Caki2 (cell line): ENCODE measurements around the gene EPO. TPM values are rescaled to one million over a fixed set of nuclear protein-coding genes. Genes with fewer than 3 reads are reported as not detected.
"Not testable (repeated sequence)": the region's sequence is repeated elsewhere in the genome, so short reads cannot be mapped to it uniquely, and the experiment has no call there.

Experiments
- DNase-seq: peaks from one replicate; pipeline ENCODE4 v3.0.0-alpha.2; 2015; ENCODE audit warnings: low read depth
- in situ Hi-C: cut with HindIII; loops from 2 replicates; pipeline ENCODE4 v1.10.0; 2016; ENCODE audit warnings: low sequenced_read_pairs, low pct_unique_long_range_greater_than_20kb, mixed read lengths
- total RNA-seq: library from RNA; depleted of rRNA; stranded (reverse); fragments of >200 nt; shearing (Covaris generic); gene quantifications from 2 replicates; pipeline ENCODE4 v1.2.3, GENCODE V29; 2014; ENCODE audit warnings: low replicate concordance

EPO gene
- total RNA-seq, 1 experiment from 2014 or later: not detected

GRCh38 chr7:100722480-100723212, 2.4 kb downstream of the EPO start:
- in situ Hi-C loops: no loop called here
- no peak for DNase-seq

GRCh38 chr7:100723732-100724275, 3.5 kb downstream of the EPO start:
- in situ Hi-C loops: no loop called here
- DNase-seq: no peak

GRCh38 chr7:100724364-100724763, 4.1 kb downstream of the EPO start:
- DNase-seq, in situ Hi-C loops: not testable (repeated sequence)

- DNase-seq: no peak
- in situ Hi-C loops: no loop called here
These were observed 6.9 kb downstream of the EPO start for GRCh38 chr7:100726996-100727761.

GRCh38 chr7:100728196-100728595, 7.9 kb downstream of the EPO start:
- in situ Hi-C loops: no loop called here
- no peak for DNase-seq

- in situ Hi-C loops: no loop called here
- DNase-seq: no peak
These were observed 10.0 kb downstream of the EPO start for GRCh38 chr7:100730136-100730800.

- in situ Hi-C loops: no loop called here
- no peak for DNase-seq
These were observed 11.8 kb downstream of the EPO start for GRCh38 chr7:100731937-100732636.

- in situ Hi-C loops: no loop called here
- no peak for DNase-seq
These were observed 15.5 kb downstream of the EPO start for GRCh38 chr7:100735730-100736129.

GRCh38 chr7:100736671-100737070, 16.4 kb downstream of the EPO start:
- DNase-seq: no peak
- in situ Hi-C loops: no loop called here

- in situ Hi-C loops: no loop called here
- no peak for DNase-seq
These were observed 19.7 kb downstream of the EPO start for GRCh38 chr7:100739934-100740333.

- in situ Hi-C loops: no loop called here
These were observed 24.3 kb downstream of the EPO start for GRCh38 chr7:100744605-100745004.

GRCh38 chr7:100745184-100745583, 24.9 kb downstream of the EPO start:
- in situ Hi-C loops: no loop called here
- DNase-seq: no peak

More at GRCh38 chr7:100744605-100745004, 24.3 kb downstream of the EPO start:
- DNase-seq: no peak

- no peak for DNase-seq
- in situ Hi-C loops: no loop called here
These were observed 32.7 kb downstream of the EPO start for GRCh38 chr7:100752994-100753393.

GRCh38 chr7:100753750-100754149, 33.5 kb downstream of the EPO start:
- in situ Hi-C loops: no loop called here
- DNase-seq: no peak

GRCh38 chr7:100759357-100760171, 39.3 kb downstream of the EPO start:
- in situ Hi-C loops: no loop called here

GRCh38 chr7:100762841-100763240, 42.6 kb downstream of the EPO start:
- DNase-seq, in situ Hi-C loops: not testable (repeated sequence)

More at GRCh38 chr7:100759357-100760171, 39.3 kb downstream of the EPO start:
- DNase-seq: no peak

GRCh38 chr7:100763556-100764140, 43.4 kb downstream of the EPO start:
- in situ Hi-C loops: no loop called here

More at GRCh38 chr7:100763556-100764140, 43.4 kb downstream of the EPO start:
- no peak for DNase-seq
